Activated T-helper 1 cell treated with Interleukin-2 at 50 U/mL for 16 hours (primary cell): ENCODE measurements around the gene ADAP1.
"Not testable (repeated sequence)": the region's sequence is repeated elsewhere in the genome, so short reads cannot be mapped to it uniquely, and the experiment has no call there.

Source experiments
- DNase-seq: peaks from one replicate; pipeline ENCODE4 v3.0.0-alpha.2; 2020; ENCODE audit warnings: low read depth

Gene ADAP1

DNA sequence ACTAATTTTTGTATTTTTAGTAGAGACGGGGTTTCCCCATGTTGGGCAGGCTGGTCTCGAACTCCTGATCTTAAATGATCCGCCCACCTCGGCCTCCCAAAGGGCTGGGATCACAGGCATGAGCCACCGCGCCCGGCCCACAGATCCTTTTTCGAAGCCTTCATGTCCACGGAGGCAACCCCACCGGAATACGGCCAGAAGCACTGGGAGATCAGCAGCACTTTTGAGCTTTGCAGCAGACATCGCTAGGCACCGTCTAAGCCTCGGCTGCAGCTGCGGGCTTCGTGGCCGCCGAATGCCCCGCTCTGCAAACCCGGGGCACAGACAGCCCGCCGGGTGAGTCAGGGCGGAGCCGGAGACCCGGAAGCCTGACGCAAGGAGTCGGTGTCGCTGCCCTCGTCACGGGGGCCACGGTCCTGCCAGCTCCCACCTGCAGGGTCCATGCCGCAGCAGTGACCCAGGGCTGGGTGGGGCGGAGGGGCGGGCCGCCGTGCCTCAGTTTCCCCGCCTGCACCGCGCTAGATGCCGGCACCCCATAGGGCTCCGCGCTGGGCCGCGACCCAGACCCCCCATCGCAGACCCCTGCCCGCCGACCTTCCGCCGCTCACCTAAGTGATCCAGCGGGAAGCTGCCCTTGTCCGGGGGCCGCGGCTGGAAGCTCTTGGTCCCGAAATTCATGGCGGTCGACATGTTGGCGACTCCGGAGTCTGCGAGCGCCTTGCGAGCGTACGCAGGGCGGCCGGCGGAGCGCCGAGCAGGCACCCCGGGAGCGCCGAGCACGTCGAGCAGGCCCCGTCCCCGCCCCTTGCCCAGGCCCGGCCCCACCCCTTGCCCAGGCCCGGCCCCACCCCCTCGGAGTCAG is 20.6 kb upstream of the ADAP1 start, which contains the start of gene COX19:
TSS of gene COX19 (minus strand) at position 730 of the 862 bp plus-strand sequence. CDS start at position 690, 40 bp downstream.
- DNase-seq = peak; percentile 86

DNA sequence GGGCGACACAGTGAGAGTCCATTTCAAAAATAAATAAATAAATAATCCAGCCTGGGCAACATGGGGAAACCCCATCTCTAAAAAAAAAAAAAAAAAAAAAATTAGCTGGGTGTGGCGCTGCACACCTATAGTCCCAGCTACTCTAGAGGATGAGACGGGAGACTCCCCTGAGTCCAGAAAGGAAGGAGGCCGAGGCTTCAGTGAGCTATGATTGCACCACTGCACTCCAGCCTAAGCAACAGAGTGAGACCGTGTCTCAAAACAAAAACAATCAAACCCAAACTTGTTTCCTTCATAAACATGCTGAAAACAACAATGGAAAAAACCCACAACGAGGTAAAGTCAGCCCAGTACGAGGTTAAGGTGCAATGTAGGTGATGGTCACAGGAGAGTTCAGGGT is 19.7 kb upstream of the ADAP1 start:
- no peak for DNase-seq

DNA sequence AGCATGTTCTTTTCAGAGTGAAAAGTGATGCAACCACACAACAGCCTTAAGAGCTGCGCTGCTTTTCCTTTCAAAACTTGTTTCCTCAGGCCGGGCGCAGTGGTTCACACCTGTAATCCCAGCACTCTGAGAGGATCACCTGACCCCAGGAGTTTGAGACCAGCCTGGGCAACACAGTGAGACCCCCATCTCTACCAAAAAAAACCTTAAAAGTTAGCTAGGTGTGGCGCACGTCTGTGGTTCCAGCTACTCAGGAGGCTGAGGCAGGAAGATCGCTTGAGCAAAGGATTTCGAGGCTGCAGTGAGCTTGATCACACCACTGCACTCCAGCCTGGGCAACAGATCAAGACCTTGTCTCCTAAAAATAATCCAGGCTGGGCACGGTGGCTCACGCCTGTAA is 18.8 kb upstream of the ADAP1 start:
- DNase-seq = no peak

DNA sequence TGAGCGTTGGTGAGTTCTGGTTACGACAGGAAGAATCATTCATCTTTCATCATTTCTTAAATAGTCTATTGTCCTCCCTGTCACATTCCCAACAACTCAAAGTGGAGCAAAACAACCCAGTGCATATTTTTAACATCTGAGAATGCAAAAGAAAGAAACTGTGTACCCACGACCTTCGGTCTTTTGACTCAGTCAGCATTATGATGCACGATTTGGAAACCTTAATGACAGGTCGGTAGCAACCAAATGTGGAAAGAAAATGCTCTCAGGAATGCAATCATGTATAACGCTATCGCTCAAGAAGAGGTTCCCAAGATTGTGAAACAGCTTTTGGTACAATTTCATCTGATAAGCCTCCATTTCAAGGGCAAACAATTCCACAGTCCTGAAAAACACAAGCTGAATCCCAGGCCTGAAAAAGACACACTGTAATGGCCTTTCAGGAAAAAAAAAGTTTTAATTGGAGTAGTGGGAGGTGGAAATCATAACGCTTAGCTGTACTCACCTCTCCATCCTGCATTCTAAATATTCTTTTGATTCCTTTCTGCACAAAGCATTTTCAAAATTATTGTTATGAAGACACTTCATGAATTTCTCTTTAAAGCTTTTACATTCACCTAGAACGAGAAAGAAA is 18.3 kb upstream of the ADAP1 start:
- no peak for DNase-seq

DNA sequence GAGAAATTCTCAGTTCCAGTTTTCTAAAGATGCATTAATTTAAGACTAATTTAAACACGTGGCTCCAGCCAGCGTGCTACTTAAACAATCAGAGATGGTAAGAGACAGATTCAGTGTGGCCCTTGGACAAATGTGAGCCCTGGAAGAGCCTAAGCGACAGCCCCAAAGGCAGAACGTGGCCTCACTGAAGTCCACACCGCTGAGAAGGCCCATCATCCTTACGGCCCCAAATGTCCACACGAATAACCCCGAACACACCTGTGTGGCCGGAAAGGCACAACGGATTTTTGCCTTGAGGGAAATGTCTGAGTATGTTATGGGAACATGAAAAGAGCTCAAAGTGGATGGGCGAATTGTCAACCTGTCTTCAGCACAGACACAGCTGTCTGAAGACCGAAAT is 17.6 kb upstream of the ADAP1 start:
- no peak for DNase-seq

DNA sequence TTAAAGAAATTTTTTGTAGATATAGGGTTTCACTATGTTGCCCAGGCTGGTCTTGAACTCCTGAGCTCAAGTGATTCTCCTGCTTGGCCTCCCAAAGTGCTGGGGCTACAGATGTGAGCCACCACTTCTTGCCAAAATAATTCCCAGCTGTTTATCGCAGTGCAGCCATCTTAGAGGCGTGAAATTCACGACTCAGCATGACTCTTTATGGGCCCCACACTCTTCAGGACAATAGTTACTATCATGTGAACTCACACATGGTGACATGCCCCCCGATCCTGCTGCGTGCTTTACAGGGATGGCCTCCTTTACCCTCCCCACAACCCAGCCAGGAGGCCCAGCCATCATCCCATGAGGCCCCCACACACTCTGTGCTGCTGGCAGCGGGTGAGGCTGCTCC is 16.3 kb upstream of the ADAP1 start:
- no peak for DNase-seq

DNA sequence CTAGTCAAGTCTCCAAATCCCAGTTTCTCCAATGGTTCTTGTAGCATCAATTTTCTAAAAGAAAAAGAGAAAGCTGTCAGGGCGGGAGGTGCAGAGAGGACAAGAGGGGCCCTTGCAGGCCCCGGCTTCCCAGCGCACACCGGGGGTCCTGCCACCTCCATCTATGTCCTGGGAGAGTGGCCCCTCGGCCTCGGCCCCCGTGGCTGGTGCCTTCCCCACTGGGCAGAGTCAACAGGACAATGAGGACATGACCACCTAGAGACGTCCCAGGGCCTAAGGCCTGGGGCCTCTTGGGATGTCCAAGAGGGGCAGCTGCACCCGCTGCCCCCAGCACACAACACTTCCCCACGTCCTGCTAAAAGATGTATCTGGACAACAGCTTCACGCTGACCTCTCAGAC is 14.9 kb upstream of the ADAP1 start:
- no peak for DNase-seq

DNA sequence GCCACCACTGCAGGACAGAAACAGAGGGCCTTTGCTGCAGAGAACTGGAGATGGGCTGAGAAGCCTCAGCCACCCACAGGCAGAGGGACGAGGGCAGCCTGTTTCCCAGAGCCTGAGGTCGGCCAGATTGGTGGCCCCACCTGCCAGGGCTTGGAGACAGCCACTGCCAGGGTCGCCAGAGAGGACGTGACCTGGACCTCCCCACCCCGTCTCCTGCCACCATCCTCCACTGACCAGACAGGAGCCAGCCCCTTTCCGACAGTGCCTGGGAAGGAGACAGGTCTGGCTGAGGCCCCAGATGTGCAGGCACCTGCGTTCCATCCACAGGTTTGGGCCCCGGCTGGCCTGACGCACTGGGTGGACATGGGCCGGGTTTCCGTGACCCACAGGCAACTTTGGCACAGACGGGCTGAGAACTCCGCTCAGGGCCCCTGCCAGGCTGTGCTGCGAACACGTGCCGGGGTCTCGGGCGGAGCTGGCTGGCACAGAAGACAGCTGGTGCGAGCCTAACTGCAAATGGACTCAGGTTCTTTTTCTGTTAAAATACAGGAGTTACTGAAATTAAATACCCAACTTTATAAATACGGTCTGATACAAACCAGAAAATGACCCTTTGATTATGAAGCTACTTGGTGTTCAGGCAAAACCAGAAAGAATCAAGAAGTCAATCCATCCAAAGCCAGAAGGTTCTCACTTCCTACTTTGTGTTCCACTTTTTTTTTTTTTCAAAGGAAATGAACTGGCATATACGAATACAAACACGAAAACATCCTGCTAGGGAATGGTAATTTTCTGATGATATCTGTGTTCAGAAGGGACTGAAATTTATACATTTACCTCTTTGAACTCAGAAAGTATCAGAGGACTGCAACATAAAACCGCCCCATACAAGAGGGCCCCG is 14.0 kb upstream of the ADAP1 start:
- DNase-seq = no peak

DNA sequence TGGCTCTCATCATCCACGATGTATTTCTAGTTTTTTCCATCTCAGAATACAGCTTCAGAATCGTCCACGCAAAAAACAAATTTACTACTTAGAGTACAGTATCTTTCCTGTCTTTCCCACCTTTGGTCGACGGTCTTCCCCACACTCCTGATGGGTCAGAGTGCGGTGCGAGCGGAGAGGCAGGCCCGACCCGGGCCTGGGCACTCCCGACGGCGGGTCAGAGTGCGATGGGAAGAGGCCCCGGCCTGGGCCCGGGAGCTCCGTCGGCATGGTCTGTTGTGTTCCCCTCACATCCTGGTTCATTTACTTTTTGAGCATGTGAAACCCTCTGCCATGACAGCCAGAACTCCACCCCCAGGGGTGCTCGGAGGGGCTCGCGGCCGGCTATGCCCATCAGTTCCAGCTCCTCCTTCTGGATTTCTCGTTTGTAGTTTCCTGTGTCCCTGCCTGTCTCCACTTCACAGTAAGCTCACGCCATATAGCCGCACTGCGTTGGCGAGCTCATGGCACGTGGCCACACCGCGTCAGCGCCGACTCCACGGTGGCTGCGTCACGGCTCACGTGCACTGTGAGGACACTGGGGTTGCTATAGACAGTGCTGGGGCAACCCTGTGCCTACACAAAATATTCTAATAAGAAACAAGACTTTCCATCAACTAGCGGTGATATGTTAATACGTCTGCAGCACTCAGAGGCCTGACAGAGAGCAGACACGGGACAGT is 13.0 kb upstream of the ADAP1 start:
- DNase-seq = no peak

DNA sequence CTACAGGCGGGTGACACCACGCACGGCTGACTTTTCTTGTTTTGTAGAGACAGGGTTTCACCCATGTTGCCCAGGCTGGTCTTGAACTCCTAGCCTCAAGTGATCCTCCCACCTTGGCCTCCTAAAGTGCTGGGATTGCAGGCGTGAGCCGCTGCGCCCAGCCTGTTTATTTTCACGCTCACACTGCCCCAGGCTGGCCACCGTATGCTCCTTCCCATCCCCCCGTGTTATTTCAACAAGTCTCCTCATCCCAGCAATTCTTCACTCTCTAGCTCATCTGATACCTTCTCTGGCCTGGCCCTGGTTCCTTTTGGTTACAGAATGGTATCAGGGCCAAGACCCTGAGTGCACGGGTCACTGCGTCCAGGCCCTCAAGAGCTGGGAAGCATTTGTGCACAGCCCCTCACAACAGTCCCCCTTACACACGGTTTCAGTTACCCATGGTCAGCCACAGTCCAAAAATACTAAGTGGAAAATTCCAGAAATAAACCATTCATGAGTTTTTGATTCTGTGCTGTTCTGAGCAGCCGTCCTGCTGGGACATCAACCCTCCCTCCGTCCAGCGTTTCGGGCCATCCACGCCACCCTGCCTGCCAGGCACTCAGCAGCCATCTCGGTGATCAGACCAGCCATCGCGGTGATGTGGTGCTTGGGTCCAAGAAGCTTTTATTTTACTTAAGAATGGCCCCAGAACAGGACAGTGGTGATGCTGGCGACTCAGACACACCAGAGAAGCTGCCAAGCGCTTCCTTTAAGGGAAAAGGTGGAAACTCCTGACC is 12.0 kb upstream of the ADAP1 start:
- DNase-seq = no peak

DNA sequence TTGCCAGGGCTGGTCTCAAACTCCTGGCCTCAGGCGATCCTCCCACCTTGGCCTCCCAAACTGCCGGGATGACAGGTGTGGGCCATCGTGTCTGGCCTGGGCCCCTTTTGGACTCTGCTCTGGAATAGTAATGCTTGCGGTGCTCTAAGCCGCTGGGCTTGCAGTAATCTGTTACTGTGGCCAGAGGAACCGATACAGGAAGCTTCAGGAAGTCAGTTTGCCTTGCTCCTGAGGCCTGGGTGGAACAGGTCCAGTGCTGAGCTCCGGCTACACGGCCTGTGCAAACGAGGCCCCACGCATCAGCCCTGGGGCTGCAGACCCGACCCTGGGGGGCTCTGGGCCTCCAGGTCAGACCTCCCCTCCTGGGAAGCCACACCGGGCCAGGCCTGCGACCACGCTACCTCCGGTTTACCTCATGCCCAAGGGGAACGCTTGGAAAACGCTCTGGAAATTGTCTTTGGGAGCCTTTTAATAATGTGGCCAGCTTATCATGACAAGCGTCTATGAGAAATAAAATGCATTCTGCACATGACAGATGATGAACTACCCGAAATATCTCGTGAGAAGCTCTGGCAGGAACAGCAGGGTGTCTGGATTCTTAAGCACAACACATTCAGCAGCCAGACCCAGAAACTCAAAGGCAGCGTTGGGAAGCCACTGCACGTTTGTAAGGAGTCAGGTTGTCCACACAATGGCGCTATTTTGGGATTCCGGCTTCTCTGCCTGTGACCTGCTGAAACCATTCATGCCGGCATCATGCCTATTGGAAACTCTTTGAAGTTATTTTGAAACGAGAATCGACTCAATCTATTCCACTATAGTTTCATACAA is 10.1 kb upstream of the ADAP1 start:
- no peak for DNase-seq

DNA sequence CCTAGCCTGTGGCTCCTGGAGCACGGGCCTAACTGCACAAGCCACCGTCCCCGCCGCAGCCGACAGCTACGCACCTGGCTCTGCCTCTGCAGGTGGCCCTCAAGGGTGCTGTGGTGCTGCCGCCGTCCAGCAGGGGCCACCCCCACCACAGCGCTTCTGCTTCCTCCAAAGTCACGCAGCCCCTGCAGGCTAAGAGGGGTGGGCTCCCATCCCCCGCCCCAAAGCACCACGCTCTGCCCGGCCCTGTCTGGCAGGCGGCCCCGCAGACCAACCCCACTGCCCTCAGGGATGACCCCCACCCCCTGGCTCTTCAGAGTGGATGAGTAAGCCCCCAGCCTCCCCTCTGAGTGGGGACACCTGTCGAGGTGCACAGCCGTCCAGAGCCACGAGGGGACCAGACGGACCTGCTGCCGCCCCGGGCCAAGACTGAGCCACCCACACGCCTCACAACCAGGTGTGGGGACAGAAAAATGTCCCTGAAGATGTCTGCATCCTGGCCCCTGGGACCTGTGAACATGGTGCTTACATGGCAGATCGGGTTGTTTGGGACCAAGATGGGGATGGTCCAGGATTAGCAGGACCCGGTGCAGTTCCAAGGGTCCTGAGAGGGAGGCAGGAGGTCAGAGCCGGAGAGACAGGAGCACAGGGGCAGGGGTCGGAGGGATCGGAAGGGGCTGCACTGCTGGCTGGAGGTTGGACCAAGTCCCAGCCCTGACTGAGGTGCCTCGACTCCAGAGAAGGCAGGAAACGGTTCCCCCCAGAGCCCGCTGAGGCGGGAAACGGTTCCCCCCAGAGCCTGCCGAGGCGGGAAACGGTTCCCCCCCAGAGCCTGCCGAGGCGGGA is 9.0 kb upstream of the ADAP1 start:
- no peak for DNase-seq

DNA sequence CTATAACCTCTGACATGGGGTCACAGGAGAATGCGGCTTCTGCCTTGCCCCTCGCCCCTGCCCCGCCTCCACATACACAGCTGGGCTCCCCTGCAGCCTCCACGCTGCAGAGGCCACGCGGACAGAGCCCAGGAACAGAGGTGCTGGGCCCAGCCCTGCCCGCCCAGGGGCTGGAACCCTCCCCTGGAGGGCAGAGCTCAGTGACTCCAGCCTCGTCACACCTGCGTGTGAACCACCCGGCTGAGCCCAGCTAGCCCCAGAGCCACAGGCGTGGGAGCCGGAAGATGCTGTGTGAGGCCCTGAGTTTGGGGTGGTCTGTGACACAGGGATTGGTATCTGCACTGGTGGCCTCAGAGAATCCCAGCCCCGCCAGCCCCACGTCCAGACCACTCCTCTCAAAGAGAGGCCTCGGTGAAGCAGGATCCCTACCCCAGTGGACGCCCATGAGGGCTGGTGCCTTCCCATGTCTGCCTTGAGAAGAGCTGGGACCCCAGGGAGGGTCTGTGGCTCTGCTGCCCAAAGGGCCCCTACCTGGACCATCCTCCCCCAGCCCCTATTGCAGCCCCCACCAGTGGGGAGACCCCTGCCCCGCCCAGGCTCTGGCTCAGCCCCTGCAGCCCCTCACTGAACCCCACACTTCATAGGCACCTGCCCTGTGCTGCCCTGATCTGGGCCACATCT is 8.1 kb upstream of the ADAP1 start:
- no peak for DNase-seq

DNA sequence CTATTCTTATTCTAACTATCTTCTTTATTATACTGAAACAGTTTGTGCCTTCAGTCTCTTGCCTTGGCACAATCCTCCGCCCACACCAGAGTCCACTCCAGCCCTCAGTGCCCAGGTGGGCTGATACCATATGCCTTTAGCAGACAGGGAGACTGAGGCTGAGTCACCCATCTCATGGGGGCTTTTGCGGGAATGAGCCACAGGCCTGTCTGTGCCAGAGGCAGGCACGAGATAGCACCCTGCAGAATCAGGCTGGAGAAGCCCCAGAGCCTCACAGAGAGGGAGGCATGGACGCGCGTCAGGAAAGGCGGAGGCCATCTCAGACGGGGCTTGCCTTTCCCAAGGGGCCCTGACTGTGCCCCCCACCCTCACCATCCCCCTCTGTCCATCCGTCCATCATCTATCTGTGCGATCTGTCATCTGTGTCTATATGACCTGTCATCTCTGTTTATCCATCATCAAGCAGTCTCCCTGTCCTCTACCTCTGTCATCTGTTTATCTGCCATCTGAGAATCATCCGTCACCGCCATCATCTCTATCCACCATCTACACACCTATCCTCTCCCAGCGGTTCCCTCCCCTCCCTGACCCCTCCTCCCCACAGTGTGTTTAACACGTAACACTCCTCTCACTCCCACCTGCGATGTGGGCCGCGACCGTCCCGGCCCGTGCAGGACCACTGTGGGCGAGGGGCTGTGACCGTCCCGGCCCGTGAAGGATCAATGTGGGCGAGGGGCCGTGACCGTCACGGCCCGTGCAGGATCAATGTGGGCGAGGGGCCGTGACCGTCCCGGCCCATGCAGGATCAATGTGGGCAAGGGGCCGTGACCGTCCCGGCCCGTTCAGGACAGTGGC is 7.3 kb upstream of the ADAP1 start:
- DNase-seq = no peak

DNA sequence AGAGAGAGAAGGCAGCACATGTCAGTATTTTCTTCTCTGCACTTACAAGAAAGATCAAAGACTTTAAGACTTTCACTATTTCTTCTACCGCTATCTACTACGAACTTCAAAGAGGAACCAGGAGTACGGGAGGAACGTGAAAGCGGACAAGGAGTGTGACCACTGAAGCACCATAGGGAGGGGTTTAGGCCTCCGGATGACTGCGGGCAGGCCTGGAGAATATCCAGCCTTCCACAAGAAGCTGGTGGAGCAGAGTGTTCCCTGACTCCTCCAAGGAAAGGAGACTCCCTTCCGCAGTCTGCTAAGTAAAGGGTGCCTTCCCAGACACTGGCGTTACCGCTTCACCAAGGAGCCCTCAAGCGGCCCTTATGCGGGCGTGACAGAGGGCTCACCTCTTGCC is 6.5 kb upstream of the ADAP1 start:
- not testable (repeated sequence) for DNase-seq

DNA sequence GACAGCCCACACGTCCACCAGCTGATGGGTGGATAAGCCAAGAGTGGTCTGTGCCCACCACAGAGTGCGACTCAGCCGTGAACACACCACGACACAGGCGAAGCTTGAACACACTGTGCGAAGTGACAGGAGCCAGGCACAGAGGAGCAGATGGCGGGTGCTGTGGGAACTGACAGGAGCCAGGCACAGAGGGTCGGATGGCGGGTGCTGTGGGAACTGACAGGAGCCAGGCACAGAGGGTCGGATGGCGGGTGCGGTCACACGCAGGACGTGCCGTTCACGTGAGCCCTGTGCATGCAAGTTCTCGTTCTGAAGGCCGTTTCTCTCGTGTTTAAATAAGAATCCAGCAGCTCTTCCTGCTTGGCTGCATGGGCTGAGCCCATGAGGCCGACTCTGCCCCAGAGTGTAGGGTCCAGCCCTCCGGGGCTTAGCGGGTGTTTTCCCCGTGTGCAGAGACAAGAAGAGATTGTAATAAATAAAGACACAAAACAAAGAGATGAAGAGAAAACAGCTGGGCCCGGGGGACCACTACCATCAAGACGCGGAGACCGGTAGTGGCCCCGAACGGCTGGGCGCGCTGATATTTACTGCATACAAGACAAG is 5.9 kb upstream of the ADAP1 start:
- no peak for DNase-seq

DNA sequence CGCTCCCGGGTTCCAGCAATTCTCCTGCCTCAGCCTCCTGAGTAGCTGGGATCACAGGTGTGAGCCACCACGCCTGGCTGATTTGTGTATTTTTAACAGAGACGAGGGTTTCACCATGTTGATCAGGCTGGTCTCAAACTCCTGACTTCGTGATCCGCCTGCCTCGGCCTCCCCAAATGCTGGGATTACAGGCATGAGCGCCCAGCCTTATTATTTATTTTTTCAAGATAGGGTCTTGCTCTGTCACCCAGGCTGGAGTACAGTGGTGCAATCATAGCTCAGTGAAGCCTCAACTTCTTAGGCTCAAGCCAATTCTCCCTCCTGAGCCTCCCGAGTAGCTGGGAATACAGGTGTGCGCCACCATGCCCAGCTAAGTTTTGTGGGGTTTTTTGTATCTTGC is 5.3 kb upstream of the ADAP1 start:
- DNase-seq = not testable (repeated sequence)
